Upper lobe of right lung (tissue), 1 donor: Measurements from ENCODE around the gene DCBLD2. TPM values are rescaled to one million over a fixed set of nuclear protein-coding genes. Genes with fewer than 3 reads are reported as not detected.

Source experiments
- ATAC-seq: fragments of 200-7000 bp; cut with Tn5 transposase; one replicate; pipeline ENCODE4 v1.9.1; 2020; ENCODE audit warnings: mild to moderate bottlenecking, moderate library complexity
- DNase-seq: peaks from one replicate; pipeline ENCODE4 v3.0.0-alpha.2; 2020
- H3K27ac ChIP-seq: fragments of 200-600 bp; one replicate; pipeline ENCODE4 v1.8.0; 2022
- H3K27me3 ChIP-seq: fragments of 200-600 bp; one replicate; pipeline ENCODE4 v1.8.0; 2022; ENCODE audit warnings: mild to moderate bottlenecking
- H3K36me3 ChIP-seq: fragments of 200-600 bp; one replicate; pipeline ENCODE4 v1.8.0; 2022
- H3K4me1 ChIP-seq: fragments of 200-600 bp; one replicate; pipeline ENCODE4 v1.8.0; 2022
- H3K4me3 ChIP-seq: fragments of 200-600 bp; one replicate; pipeline ENCODE4 v1.8.0; 2022; ENCODE audit warnings: mild to moderate bottlenecking
- H3K9me3 ChIP-seq: fragments of 200-600 bp; one replicate; pipeline ENCODE4 v1.8.0; 2022
- intact Hi-C: fragments of 100-400 bp; cut with DNase I; formaldehyde crosslinking; loops from one replicate; pipeline ENCODE4 v1.11.0; 2022
- long read RNA-seq: library from polyadenylated mRNA; unstranded; transcript quantifications from one replicate; pipeline ENCODE4 v2.0.0, GENCODE V29; 2021
- total RNA-seq: library from RNA; stranded (reverse); fragmentation: NEBNext Ultra II Directional; extraction: Animal tissue kit (Norgen Biotek cat#: 25700); gene quantifications from one replicate; pipeline ENCODE4 v1.2.1, GENCODE V29; 2021
- TF ChIP-seq, protein P1 (sequence below): fragments of 200-600 bp; IDR thresholded peaks from one replicate; pipeline ENCODE4 v1.8.0; 2022; ENCODE audit warnings: antibody characterized with exemption
- donor health status: DM: no; HTN: yes; CAD: no; lungs with severe emphysema.

DCBLD2 gene, protein sequence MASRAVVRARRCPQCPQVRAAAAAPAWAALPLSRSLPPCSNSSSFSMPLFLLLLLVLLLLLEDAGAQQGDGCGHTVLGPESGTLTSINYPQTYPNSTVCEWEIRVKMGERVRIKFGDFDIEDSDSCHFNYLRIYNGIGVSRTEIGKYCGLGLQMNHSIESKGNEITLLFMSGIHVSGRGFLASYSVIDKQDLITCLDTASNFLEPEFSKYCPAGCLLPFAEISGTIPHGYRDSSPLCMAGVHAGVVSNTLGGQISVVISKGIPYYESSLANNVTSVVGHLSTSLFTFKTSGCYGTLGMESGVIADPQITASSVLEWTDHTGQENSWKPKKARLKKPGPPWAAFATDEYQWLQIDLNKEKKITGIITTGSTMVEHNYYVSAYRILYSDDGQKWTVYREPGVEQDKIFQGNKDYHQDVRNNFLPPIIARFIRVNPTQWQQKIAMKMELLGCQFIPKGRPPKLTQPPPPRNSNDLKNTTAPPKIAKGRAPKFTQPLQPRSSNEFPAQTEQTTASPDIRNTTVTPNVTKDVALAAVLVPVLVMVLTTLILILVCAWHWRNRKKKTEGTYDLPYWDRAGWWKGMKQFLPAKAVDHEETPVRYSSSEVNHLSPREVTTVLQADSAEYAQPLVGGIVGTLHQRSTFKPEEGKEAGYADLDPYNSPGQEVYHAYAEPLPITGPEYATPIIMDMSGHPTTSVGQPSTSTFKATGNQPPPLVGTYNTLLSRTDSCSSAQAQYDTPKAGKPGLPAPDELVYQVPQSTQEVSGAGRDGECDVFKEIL
- 35.8 TPM for total RNA-seq
- long read RNA-seq, full-length matches to known transcripts = 29 of 57 reads
- long read RNA-seq, partial matches to known transcripts = 15 of 57 reads
- long read RNA-seq, other reads (novel, unspliced or antisense) = 13 of 57 reads

- TF ChIP-seq, protein P1, sequence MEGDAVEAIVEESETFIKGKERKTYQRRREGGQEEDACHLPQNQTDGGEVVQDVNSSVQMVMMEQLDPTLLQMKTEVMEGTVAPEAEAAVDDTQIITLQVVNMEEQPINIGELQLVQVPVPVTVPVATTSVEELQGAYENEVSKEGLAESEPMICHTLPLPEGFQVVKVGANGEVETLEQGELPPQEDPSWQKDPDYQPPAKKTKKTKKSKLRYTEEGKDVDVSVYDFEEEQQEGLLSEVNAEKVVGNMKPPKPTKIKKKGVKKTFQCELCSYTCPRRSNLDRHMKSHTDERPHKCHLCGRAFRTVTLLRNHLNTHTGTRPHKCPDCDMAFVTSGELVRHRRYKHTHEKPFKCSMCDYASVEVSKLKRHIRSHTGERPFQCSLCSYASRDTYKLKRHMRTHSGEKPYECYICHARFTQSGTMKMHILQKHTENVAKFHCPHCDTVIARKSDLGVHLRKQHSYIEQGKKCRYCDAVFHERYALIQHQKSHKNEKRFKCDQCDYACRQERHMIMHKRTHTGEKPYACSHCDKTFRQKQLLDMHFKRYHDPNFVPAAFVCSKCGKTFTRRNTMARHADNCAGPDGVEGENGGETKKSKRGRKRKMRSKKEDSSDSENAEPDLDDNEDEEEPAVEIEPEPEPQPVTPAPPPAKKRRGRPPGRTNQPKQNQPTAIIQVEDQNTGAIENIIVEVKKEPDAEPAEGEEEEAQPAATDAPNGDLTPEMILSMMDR = no peak
- DNase-seq (peak; percentile 98), ATAC-seq (peak; percentile 98)
- intact Hi-C loops = no loop called here
- Histone ChIP-seq H3K4me3 (peak within 1 kb of the TSS; percentile 69), H3K4me1 (peaks cover 11% of the 10 kb centered on the region), H3K27ac (peak within 1 kb of the TSS; percentile 85), H3K27me3 (no peaks in the 10 kb centered on the region), H3K36me3 (no peaks in the 10 kb centered on the region), H3K9me3 (no peaks in the 10 kb centered on the region)
These were observed at the start of gene DCBLD2 for GRCh38 chr3:98901392-98902350. TSS of gene DCBLD2 (minus strand) at chr3:98901695. CDS start at chr3:98901326, 369 bp downstream.

DNA sequence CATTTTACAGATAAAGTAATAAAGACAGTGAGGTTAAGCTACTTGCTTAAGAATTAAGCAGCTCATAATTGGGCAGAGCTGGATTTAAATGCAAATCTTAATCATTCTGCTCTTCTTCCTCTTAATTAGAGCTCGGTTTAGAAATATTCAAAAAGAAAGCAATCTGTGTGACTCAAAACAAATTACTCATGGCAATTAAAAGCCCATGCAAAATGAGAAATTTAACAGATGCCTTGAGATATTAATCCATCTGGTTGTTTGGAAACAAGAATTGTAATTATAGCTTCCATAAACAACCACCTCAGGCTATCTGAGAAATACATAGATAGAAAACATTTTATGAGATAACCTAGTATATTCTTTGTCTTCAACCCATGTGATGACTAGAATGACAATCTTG, 44.2 kb upstream of the DCBLD2 start:
- DNase-seq = no peak
- H3K27me3 ChIP-seq = no peaks in the 10 kb centered on the region
- H3K27ac ChIP-seq = no peak overlapping the region
- TF ChIP-seq, protein P1 = no peak
- ATAC-seq = no peak
- no peaks in the 10 kb centered on the region for H3K9me3 ChIP-seq
- H3K36me3 ChIP-seq = no peaks in the 10 kb centered on the region
- intact Hi-C loops = no loop called here
- no peak overlapping the region for H3K4me3 ChIP-seq
- no peaks in the 10 kb centered on the region for H3K4me1 ChIP-seq

GRCh38 chr3:98945101-98945524, 43.6 kb upstream of the DCBLD2 start:
- ATAC-seq = no peak
- H3K27me3 ChIP-seq = no peaks in the 10 kb centered on the region
- intact Hi-C loops = no loop called here
- H3K4me3 ChIP-seq = no peak overlapping the region
- no peak for DNase-seq
- no peaks in the 10 kb centered on the region for H3K4me1 ChIP-seq
- TF ChIP-seq, protein P1 = no peak
- no peaks in the 10 kb centered on the region for H3K36me3 ChIP-seq
- no peak overlapping the region for H3K27ac ChIP-seq
- no peaks in the 10 kb centered on the region for H3K9me3 ChIP-seq

- Histone ChIP-seq H3K4me1 (no peaks in the 10 kb centered on the region), H3K4me3 (no peak overlapping the region), H3K27me3 (no peaks in the 10 kb centered on the region), H3K27ac (no peak overlapping the region), H3K36me3 (no peaks in the 10 kb centered on the region), H3K9me3 (peaks cover 12% of the 10 kb centered on the region)
- TF ChIP-seq, protein P1 = no peak
- DNase-seq (no peak), ATAC-seq (no peak)
- intact Hi-C loops = no loop called here
These were observed 28.9 kb upstream of the DCBLD2 start for GRCh38 chr3:98930413-98930812.

- Histone ChIP-seq H3K27ac (no peak overlapping the region), H3K9me3 (no peaks in the 10 kb centered on the region), H3K36me3 (no peaks in the 10 kb centered on the region), H3K4me1 (no peaks in the 10 kb centered on the region), H3K4me3 (no peak overlapping the region), H3K27me3 (no peaks in the 10 kb centered on the region)
- intact Hi-C loops = no loop called here
- DNase-seq (no peak), ATAC-seq (no peak)
- TF ChIP-seq, protein P1 = no peak
These were observed 20.5 kb upstream of the DCBLD2 start for GRCh38 chr3:98921957-98922356.
